IPS-18a (cell line): Measurements from ENCODE around the gene NGEF.
A peak's percentile ranks its signal among the peaks of the same experiment; 100 is the strongest.
"Not testable (repeated sequence)": the region's sequence is repeated elsewhere in the genome, so short reads cannot be mapped to it uniquely, and the experiment has no call there.

ENCODE experiments used
- H3K27ac ChIP-seq: one replicate; pipeline ENCODE4 v1.5.1; 2013; ENCODE audit warnings: low read length
- H3K27me3 ChIP-seq: one replicate; pipeline ENCODE4 v1.6.1; 2013; ENCODE audit warnings: mild to moderate bottlenecking, low read length; ENCODE audit not compliant: control insufficient read depth, insufficient read depth
- H3K36me3 ChIP-seq: one replicate; pipeline ENCODE4 v1.6.1; 2013; ENCODE audit warnings: low read depth, low read length; ENCODE audit not compliant: control insufficient read depth
- H3K4me1 ChIP-seq: one replicate; pipeline ENCODE4 v1.6.1; 2013; ENCODE audit warnings: low read depth, low read length; ENCODE audit not compliant: control insufficient read depth
- H3K4me3 ChIP-seq: one replicate; pipeline ENCODE4 v1.5.1; 2013; ENCODE audit warnings: low read length
- H3K9ac ChIP-seq: one replicate; pipeline ENCODE4 v1.6.1; 2013; ENCODE audit warnings: mild to moderate bottlenecking, low read length, moderate library complexity
- H3K9me3 ChIP-seq: one replicate; pipeline ENCODE4 v1.6.1; 2013; ENCODE audit warnings: low read depth, low read length; ENCODE audit not compliant: control insufficient read depth

The NGEF gene

DNA sequence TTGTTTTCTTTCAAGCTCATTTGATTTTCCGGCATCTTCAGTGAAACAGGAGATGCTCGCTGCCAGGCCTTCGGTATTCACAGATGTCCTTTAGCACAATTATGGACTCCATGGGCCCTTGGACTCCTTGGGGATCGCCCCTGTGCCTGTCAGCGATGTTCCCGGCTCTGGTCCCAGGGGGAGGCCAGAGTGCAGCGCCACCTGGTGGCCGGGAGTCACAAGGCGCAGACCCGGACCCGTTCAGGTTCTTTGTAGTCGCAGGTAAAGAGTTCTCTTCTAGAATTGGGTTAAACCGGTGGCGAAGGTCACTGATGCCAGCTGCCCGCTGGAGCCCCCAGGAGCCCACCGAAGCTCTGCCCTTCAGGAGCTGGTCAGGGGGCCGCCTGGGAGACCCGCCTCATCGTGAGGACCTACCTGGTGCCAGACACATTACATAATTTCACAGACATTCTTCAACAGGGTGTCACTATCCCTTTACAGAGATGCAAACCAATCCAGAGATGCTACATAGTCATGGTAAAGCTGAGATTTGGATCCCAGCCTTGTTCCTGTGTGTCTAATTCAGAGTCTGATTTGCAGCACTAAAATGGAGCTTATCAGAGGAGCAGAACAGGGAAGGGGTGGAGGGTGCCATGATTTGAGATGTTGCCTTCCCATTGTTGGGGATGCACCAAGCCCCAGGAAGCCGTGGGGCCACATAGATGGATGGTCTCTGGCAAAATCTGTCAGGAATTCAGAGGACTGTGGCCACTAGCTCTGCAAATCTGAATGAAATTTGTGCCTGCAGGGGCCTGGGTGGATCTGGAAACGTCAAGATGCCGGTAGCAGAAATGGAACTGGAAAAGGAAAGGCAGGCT is 41.1 kb upstream of the NGEF start:
- Histone ChIP-seq H3K9me3 (no peaks in the 10 kb centered on the region), H3K27me3 (peaks cover 12% of the 10 kb centered on the region), H3K36me3 (no peaks in the 10 kb centered on the region), H3K4me3 (no peak overlapping the region), H3K27ac (no peak overlapping the region), H3K4me1 (peaks cover 34% of the 10 kb centered on the region), H3K9ac (no peak overlapping the region)

DNA sequence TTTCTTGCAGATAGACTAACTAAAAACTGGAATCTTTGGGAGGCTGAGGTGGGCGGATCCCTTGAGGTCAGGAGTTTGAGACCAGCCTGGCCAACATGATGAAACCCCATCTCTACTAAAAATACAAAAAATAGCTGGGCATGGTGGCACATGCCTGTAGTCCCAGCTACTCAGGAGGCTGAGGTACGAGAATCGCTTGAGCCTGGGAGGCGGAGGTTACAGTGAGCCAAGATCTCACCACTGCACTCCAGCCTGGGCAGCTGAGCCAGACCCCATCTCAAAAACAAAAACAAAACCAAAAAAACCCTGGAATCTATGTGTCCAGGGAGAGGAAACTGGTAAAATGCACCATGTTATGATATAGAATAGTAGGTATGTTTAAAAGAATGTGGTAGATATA is 39.5 kb upstream of the NGEF start:
- Histone ChIP-seq H3K9ac (peak overlapping the region; percentile 83), H3K4me3 (peak overlapping the region; percentile 64), H3K27ac (peak overlapping the region; percentile 91), H3K27me3 (peaks cover 12% of the 10 kb centered on the region), H3K4me1 (peaks cover 35% of the 10 kb centered on the region)
- H3K36me3 ChIP-seq, H3K9me3 ChIP-seq: not testable (repeated sequence)

DNA sequence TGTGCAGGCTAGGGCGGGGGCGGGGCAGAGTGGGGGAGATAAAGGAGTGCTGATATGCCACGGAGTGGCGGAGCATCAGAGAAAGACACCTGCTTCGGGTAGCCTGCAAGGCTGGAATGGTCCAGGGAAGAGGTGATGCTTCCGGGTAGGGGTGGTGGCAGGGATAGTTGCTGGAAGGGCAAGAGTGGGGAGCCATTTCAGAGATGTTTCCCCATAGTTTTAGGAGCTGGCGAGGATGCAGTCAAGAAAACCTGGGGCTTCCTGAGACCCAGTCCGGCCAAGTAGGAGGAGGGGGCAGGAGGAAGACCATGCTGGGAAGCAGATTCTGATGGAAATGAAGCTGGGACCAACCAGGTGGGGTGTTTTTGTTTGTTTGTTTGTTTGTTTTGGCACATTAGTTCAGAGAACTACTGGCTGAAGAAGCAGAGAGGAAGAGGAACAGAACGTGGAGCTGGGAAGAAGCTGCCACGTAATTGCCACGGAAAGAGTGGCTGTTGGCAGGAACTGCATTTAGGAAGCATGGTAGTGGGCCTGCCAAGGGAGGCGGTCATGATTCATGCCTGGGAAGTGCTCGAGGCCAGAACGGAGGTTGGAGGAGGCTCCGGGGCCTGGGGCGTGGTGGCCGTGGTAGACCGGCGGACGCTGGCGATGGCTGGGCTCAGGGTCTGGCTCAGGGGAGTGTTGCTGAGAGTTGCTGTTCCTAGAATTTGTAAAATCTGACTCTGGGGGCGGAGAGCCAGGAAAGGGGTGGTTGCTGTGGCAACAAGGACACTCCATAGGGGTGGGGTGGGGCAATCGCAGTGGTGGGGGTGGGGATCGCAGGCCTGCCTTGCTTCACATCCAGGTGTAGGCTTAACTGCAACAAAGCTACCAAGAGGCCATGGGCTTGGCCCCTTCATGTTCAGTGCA is 38.4 kb upstream of the NGEF start:
- no peaks in the 10 kb centered on the region for H3K36me3 ChIP-seq
- H3K4me1 ChIP-seq: peaks cover 35% of the 10 kb centered on the region
- peak overlapping the region; percentile 93 for H3K27ac ChIP-seq
- peaks cover 12% of the 10 kb centered on the region for H3K27me3 ChIP-seq
- no peaks in the 10 kb centered on the region for H3K9me3 ChIP-seq
- H3K9ac ChIP-seq: peak overlapping the region; percentile 83
- H3K4me3 ChIP-seq: peak overlapping the region; percentile 64

DNA sequence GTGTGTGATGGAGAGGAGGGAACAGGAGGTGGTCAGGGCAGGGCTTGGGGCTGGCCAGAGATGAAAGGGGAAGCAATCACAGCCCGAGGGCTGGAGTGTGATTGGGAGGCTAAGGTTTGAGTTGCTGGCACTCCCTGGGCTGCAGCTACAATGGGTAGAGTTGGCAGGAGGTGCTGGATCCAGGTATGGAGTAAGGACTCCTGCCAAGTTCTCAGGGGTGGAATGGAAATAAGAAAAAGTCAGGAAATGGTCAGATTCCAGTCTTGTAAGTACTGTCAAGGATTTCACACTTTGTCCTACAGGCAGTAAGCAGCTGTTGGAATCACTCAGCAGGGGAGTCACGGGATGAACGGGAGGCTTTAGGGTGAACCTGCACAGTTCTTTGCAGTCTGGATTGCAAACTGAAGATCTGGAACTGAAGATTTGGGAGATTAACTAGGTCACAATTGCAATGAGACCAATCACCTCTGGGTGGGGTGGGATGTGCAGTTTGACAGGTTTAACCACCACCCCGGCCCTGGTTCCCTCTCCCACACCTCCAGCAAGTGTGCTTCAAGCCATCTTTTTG is 36.2 kb upstream of the NGEF start:
- no peak overlapping the region for H3K27ac ChIP-seq
- no peaks in the 10 kb centered on the region for H3K9me3 ChIP-seq
- no peak overlapping the region for H3K9ac ChIP-seq
- H3K27me3 ChIP-seq: peaks cover 4% of the 10 kb centered on the region
- H3K36me3 ChIP-seq: no peaks in the 10 kb centered on the region
- no peak overlapping the region for H3K4me3 ChIP-seq
- peaks cover 34% of the 10 kb centered on the region for H3K4me1 ChIP-seq

DNA sequence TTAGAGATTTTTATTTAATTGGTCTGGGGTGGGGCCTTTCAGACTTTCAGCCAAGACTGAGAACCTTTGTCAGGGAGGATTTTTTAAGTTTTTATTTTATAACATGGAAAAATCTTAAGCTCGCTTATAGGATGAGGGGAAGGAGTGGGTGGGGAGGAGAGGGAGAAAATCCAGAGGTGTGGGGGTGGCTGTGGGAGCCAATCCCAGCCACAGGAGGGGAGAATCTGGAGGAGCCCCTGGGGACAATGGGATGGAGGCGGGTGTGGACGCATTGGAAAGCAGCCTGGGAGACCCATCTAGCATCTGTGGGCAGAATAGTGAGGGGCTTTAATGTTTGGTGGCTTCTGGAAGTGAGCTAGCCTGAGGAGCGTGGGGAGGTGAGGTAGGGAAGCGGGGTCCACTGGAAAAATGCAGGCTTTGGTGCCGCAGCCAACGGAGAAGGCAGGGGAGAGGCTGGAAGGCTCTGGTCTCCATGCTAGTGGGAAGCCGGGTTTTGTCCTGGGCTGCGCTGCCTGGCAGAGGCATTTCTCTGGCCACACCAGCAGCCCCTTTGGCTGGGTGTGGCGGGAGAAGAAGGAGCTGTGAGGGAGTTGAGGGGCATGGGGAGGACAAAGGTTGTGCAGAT is 35.6 kb upstream of the NGEF start:
- no peak overlapping the region for H3K27ac ChIP-seq
- peaks cover 3% of the 10 kb centered on the region for H3K27me3 ChIP-seq
- H3K9me3 ChIP-seq: no peaks in the 10 kb centered on the region

DNA sequence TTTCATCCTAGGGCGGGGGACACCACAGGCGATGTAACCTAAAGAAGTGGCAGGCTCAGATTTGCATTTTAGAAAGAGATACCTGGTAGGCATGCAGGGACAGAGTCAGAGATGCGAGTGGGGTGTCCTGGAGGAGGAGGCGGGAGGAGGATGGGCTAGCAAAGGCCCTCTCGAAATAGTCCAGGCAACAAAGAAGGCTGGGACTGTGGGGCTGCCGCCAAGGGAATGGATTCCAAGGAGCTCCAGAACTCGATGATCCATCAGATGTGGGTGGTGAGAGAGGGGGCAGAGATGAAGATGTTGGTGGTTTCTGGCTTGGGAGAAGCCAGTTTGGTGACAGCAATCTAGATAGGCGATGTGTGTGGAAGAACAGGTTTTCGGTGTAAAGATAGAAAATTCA is 34.6 kb upstream of the NGEF start:
- H3K9me3 ChIP-seq: no peaks in the 10 kb centered on the region
- no peak overlapping the region for H3K27ac ChIP-seq
- H3K27me3 ChIP-seq: no peaks in the 10 kb centered on the region
- no peak overlapping the region for H3K4me3 ChIP-seq
- no peaks in the 10 kb centered on the region for H3K36me3 ChIP-seq
- no peak overlapping the region for H3K9ac ChIP-seq
- peaks cover 32% of the 10 kb centered on the region for H3K4me1 ChIP-seq

More for the DNA sequence above, 35.6 kb upstream of the NGEF start:
- Histone ChIP-seq H3K9ac (no peak overlapping the region), H3K4me3 (no peak overlapping the region), H3K4me1 (peaks cover 32% of the 10 kb centered on the region), H3K36me3 (no peaks in the 10 kb centered on the region)

DNA sequence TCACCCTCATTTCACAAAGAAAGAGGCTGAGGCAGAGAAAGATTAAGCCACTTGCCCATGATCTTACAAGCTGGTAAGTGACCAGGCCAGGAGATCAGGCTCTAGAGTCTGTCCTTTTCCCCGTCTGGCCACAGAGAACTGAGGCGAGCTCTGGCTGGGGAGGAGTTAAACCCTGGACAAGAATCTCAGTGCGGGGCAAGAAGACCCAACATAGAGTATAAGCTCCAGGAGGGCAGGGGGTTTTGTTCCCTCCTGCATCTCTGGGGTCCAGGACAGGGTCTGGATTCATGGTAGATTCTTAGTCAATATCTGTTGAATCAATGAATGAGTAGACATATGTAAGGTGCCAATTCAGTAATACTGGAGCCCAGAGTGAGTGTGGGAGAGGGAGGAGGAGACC is 34.1 kb upstream of the NGEF start:
- Histone ChIP-seq H3K9ac (no peak overlapping the region), H3K27ac (no peak overlapping the region), H3K4me3 (no peak overlapping the region), H3K36me3 (no peaks in the 10 kb centered on the region), H3K27me3 (no peaks in the 10 kb centered on the region), H3K4me1 (peaks cover 28% of the 10 kb centered on the region), H3K9me3 (no peaks in the 10 kb centered on the region)

DNA sequence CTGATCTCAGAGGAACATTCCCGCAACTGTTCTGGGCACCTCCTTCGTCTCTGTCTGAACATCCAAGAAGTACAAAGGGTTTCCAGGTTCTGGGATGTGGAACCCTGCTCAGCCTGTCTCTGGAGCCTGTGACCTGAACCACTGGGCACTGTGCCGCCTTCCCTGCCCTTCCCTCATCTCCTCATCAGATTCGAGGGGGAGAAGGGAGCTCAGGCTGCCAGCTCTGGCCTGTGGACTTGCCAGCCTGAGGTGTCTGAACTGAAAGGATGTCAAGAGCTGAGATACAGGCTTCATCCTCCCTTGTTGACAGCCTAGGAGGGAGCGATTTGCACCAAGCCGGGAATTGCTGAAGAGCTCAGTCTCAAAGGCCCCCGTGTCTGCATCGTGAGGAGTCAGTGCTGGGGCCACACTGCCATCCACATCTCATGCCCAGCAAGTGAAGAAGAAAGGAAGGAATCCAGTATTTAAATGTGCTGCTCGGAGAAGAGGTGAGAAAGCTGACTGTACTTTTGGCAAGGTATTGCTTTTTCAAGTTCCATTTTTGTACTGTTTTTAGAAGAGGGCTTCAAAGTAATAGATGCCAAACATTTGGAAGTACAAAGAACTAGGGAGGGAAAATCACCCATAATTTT is 32.0 kb upstream of the NGEF start:
- Histone ChIP-seq H3K36me3 (no peaks in the 10 kb centered on the region), H3K27me3 (no peaks in the 10 kb centered on the region), H3K4me1 (peaks cover 10% of the 10 kb centered on the region), H3K9ac (no peak overlapping the region), H3K27ac (no peak overlapping the region), H3K4me3 (no peak overlapping the region), H3K9me3 (no peaks in the 10 kb centered on the region)

DNA sequence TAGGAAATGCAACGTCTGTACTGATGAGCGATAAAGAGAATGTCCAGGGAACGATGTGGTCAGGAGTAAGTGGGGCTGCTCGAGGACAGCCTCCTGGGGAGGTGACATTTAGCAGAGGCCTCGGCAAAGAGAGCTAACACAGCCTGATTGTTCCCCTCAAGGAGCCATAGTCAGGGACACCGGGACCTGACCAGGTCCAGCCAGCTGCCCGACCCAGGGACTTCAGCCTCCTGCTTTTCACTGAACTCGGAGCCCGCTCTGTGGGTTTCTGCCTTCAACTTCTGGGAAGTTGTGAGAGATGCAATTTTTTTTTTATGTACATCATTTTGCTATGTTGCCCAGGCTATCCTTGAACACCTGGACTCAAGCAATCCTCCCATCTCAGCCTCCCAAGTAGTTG is 29.5 kb upstream of the NGEF start:
- no peaks in the 10 kb centered on the region for H3K27me3 ChIP-seq
- no peaks in the 10 kb centered on the region for H3K9me3 ChIP-seq
- no peaks in the 10 kb centered on the region for H3K4me1 ChIP-seq
- no peak overlapping the region for H3K27ac ChIP-seq
- no peak overlapping the region for H3K9ac ChIP-seq
- no peaks in the 10 kb centered on the region for H3K36me3 ChIP-seq
- H3K4me3 ChIP-seq: no peak overlapping the region

DNA sequence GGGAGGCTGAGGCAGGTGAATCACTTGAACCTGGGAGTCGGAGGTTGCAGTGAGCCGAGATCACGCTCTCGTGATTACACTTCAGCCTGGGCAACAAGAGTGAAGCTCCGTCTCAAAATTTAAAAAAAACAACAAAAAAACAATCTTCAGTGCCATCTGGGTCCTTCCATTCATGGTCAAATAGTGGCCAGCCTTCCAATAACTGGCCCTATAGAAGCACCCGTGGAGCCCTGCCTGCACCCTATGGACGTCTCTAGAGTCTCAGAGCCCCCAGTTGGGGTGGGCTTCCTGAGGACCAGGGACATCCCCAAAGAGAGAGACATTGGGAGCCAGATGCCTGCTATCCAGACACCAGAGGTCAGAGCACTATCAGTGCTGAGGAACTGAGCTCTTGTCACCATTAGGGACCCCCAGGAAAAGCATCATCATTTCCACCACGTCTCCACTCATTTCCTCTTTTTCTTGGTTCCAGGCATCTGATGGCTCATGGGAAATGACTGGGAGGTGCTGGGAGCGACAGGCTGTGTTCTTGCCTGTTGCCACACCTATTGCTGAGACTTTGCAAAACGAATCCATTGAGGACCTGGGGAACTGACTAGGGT is 28.8 kb upstream of the NGEF start:
- H3K9ac ChIP-seq: no peak overlapping the region
- no peak overlapping the region for H3K27ac ChIP-seq
- H3K4me3 ChIP-seq: no peak overlapping the region
- no peaks in the 10 kb centered on the region for H3K36me3 ChIP-seq
- H3K4me1 ChIP-seq: no peaks in the 10 kb centered on the region
- H3K27me3 ChIP-seq: no peaks in the 10 kb centered on the region
- H3K9me3 ChIP-seq: no peaks in the 10 kb centered on the region
